ENCODE measurements around the gene PMP22.
"Not testable (repeated sequence)": the region's sequence is repeated elsewhere in the genome, so short reads cannot be mapped to it uniquely, and the experiment has no call there.

PMP22 gene

GRCh38 chr17:15200574-15200973, 64.6 kb downstream of the PMP22 start:
- DNase-seq: not testable (repeated sequence)

- no peak for DNase-seq
Observed at GRCh38 chr17:15197229-15197628, 67.9 kb downstream of the PMP22 start.

GRCh38 chr17:15194859-15195277, 70.3 kb downstream of the PMP22 start:
- no peak for DNase-seq

DNA sequence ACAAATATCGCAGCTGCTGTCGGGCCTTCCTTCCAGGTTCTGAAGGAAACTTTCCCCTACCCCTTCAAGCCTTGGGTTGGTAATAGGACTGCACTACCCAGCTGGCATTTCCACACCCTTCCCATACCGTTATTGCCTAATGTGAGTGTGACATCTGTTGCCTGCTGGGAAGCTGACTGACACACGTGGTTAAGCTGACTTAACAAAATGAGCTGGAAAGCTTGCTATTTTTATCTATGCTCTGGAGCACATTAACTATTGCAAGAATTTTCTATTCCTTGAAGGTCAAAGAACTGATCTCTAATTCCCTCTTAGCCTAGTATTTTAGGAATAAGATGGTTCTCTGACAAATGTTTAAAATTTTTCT, 79.5 kb downstream of the PMP22 start:
- no peak for DNase-seq

GRCh38 chr17:15184872-15185624, 80.1 kb downstream of the PMP22 start:
- no peak for DNase-seq

GRCh38 chr17:15181816-15182215, 83.3 kb downstream of the PMP22 start:
- DNase-seq: no peak

DNA sequence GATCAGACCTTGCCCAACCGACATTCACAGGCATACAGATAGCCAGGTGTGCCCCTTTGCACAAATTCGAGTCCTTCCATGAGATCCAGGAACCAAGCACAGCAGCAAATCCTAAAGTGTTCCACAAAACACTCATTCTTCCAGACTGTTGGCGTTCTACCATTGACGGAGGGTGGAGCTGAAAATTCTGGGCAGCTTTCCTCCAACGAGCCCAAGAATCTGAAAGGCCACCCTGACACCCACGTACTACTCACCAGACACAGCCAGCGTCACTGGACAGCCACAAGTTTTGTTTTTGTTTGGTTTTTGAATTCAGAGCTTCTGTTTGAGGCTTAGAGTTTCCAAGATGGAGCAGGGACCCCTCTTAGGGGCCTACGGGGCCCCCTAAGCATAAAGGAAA, 83.8 kb downstream of the PMP22 start:
- no peak for DNase-seq

GRCh38 chr17:15180121-15180561, 85.0 kb downstream of the PMP22 start:
- DNase-seq: no peak
